Heart left ventricle (tissue), 13 donors: ENCODE data around the gene OCLN.

ENCODE experiments used
- POLR2A ChIP-seq, 2 donors: fragments of 450-650 bp; IDR thresholded peaks; one replicate each; pipeline ENCODE4 v1.6.1; 2017; ENCODE audit warnings: antibody characterized with exemption in 2 of 2, mild to moderate bottlenecking in 2 of 2, moderate library complexity in 2 of 2
- TF ChIP-seq, protein P1 (sequence below), 12 donors: fragments of 200-600 bp; sonication (generic) in 4 of 12; IDR thresholded peaks; one replicate each; pipeline versions ENCODE4 v1.5.0 to v1.8.0; 2018 to 2022; ENCODE audit warnings: antibody characterized with exemption in 12 of 12, mild to moderate bottlenecking in 5 of 12
- donor health status: ischemic (EF 13 %, LVEDD 7.1; RV severe dilation, severe dysfunction).
- donor health status: DM: no; HTN: yes; CAD: no.
- donor health status: DM: no; HTN: no; CAD: no.
- donor health status: ischemic (EF 25% LVEDD 6.9; RV normal size, moderate dysfunction).
- donor health status: ischemic (EF 25% LVEDD 5.7; RV mildly dilated, moderate dysfunction).
- donor health status: ischemic (EF 35%, LVEDD 5.7; RV mildly dilated, moderate dysfunction).
- donor health status: nonischemic (EF 11% LVEDD 7.7; RV severe dilation, severe dysfunction).
- donor health status: DM: yes; HTN: yes; CAD: no.
- donor health status: PGD.
- donor health status: ischemic (EF 29% LVEDD 5.4; RV normal size, mild dysfunction).
- donor health status: nonischemic (EF 23%, LVEDD 6.1; RV moderate dilation, normal function).

DNA sequence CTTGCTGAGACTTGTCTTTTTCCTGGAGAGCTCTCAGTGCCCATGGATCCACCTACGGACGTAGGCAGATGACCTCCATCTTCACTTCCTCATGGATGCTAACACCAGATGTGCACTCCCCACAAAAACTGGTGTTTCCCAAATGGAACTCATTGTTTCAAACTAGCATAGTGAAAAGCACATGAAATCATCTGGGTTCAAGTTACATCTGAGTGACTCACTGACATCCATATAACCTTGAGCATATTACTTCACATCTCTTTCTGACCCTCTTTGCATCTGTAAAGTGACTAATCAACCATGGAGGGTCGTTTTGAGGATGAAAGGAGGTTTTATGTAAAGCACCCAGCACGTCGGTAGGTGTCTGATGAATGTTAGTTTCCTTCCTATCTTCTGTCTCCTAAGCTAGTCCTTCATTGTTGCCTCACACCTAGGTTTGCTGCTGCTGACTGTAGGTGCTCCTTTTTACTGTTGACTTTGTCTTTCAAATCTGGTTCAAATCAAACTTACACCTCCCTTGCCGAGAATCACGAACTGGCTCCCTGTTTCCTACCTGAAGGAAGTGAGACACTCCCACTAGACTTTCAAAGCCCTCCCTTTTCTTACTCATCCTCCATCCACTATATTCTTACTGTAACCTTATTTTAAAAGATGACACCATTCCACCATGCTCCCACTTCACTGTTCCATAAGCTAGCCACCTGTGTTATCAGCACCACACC, 10.3 kb downstream of the OCLN start:
- TF ChIP-seq, protein P1, sequence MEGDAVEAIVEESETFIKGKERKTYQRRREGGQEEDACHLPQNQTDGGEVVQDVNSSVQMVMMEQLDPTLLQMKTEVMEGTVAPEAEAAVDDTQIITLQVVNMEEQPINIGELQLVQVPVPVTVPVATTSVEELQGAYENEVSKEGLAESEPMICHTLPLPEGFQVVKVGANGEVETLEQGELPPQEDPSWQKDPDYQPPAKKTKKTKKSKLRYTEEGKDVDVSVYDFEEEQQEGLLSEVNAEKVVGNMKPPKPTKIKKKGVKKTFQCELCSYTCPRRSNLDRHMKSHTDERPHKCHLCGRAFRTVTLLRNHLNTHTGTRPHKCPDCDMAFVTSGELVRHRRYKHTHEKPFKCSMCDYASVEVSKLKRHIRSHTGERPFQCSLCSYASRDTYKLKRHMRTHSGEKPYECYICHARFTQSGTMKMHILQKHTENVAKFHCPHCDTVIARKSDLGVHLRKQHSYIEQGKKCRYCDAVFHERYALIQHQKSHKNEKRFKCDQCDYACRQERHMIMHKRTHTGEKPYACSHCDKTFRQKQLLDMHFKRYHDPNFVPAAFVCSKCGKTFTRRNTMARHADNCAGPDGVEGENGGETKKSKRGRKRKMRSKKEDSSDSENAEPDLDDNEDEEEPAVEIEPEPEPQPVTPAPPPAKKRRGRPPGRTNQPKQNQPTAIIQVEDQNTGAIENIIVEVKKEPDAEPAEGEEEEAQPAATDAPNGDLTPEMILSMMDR (IDR thresholded peaks at IDR 0.05) = no peak
- TF ChIP-seq POLR2A (IDR thresholded peaks at IDR 0.05) = no peak
